ENCODE data around the gene PDZD4.

The PDZD4 gene

GRCh38 chrX:153773741-153774575 is 56.4 kb downstream of the PDZD4 start:
- H3K36me3 ChIP-seq (ENCODE audit: insufficient read depth, low read length) = no peaks in the 10 kb centered on the region
- no peaks in the 10 kb centered on the region for H3K9me3 ChIP-seq (ENCODE audit: control insufficient read depth, insufficient read depth, low read length)
- H3K9ac ChIP-seq (ENCODE audit: low read depth, low read length) = no peak overlapping the region
- H3K4me1 ChIP-seq (ENCODE audit: insufficient read depth, low read length) = no peaks in the 10 kb centered on the region

GRCh38 chrX:153773218-153773611 is 57.1 kb downstream of the PDZD4 start:
- H3K36me3 ChIP-seq (ENCODE audit: insufficient read depth, low read length) = no peaks in the 10 kb centered on the region
- H3K4me1 ChIP-seq (ENCODE audit: insufficient read depth, low read length) = no peaks in the 10 kb centered on the region
- no peaks in the 10 kb centered on the region for H3K9me3 ChIP-seq (ENCODE audit: control insufficient read depth, insufficient read depth, low read length)
- H3K9ac ChIP-seq (ENCODE audit: low read depth, low read length) = no peak overlapping the region

- Histone ChIP-seq H3K4me1 (ENCODE audit: insufficient read depth, low read length) (no peaks in the 10 kb centered on the region), H3K9me3 (ENCODE audit: control insufficient read depth, insufficient read depth, low read length) (no peaks in the 10 kb centered on the region), H3K36me3 (ENCODE audit: insufficient read depth, low read length) (no peaks in the 10 kb centered on the region), H3K9ac (ENCODE audit: low read depth, low read length) (no peak overlapping the region)
Measured at GRCh38 chrX:153772316-153773217, 57.8 kb downstream of the PDZD4 start.

DNA sequence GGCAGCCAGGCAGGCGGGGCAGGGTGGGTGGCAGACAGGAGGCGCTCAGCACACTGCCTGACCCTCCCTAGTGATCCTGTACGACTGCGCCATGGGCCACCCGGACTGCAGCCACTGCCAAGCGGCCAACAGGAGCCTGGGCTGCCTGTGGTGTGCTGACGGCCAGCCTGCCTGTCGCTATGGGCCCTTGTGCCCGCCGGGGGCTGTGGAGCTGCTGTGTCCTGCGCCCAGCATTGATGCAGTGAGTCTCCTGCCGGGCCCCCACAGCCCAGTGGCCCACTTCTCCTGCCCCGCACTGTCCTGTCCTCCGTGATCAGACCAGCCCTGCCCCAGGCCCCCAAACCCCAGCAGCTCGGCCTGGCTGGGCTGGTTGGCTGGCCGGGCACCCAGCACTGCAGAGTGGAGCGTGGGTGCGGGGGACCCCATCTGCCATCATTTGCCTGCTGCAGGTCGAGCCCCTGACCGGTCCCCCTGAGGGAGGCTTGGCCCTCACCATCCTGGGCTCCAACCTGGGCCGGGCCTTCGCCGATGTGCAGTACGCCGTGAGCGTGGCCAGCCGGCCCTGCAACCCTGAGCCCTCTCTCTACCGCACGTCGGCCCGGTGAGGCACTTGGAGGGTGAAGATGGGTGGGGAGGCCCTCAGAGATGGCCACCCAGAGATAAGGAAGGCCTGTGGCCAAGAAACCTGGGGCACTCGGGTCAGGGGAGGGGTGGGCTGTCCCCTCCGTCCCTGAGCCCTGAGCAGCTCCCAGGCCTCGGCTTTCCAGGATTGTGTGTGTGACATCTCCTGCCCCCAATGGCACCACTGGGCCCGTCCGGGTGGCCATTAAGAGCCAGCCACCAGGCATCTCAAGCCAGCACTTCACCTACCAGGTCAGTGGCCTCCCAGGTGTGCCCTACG is 58.7 kb downstream of the PDZD4 start:
- H3K4me1 ChIP-seq (ENCODE audit: insufficient read depth, low read length) = no peaks in the 10 kb centered on the region
- H3K9me3 ChIP-seq (ENCODE audit: control insufficient read depth, insufficient read depth, low read length) = no peaks in the 10 kb centered on the region
- no peaks in the 10 kb centered on the region for H3K36me3 ChIP-seq (ENCODE audit: insufficient read depth, low read length)
- H3K9ac ChIP-seq (ENCODE audit: low read depth, low read length) = no peak overlapping the region

DNA sequence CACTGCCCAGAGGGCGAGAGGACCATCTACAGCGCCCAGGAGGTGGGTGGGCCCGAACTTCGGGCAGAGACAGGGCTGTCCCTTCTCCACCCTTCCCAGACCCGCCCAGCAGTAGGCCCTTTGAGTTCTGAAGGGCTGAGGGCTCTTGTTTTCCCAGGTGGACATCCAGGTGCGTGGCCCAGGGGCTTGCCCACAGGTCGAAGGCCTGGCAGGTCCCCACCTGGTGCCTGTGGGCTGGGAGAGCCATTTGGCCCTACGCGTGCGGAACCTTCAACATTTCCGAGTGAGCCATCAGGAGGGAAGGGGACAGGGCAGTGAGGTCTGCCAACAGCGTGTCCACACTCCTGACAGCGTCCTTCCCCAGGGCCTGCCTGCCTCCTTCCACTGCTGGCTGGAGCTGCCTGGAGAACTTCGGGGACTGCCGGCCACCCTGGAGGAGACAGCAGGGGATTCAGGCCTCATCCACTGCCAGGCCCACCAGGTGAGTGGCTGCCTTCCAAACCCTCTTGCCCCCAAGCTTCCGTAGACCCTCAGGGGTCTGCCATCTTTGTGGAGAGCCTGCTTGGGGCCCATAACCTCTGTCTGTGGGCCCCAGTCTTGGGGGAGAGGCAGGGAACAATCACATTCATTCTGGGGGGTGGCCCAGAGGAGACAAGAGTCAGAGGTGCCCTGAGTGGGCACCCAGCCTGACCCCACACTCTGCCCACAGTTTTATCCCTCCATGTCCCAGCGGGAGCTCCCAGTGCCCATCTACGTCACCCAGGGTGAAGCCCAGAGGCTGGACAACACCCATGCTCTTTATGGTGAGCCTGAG is 59.5 kb downstream of the PDZD4 start:
- Histone ChIP-seq H3K36me3 (ENCODE audit: insufficient read depth, low read length) (no peaks in the 10 kb centered on the region), H3K9me3 (ENCODE audit: control insufficient read depth, insufficient read depth, low read length) (no peaks in the 10 kb centered on the region), H3K9ac (ENCODE audit: low read depth, low read length) (no peak overlapping the region), H3K4me1 (ENCODE audit: insufficient read depth, low read length) (peaks cover 5% of the 10 kb centered on the region; the same call in 1 of the 2 replicates)

DNA sequence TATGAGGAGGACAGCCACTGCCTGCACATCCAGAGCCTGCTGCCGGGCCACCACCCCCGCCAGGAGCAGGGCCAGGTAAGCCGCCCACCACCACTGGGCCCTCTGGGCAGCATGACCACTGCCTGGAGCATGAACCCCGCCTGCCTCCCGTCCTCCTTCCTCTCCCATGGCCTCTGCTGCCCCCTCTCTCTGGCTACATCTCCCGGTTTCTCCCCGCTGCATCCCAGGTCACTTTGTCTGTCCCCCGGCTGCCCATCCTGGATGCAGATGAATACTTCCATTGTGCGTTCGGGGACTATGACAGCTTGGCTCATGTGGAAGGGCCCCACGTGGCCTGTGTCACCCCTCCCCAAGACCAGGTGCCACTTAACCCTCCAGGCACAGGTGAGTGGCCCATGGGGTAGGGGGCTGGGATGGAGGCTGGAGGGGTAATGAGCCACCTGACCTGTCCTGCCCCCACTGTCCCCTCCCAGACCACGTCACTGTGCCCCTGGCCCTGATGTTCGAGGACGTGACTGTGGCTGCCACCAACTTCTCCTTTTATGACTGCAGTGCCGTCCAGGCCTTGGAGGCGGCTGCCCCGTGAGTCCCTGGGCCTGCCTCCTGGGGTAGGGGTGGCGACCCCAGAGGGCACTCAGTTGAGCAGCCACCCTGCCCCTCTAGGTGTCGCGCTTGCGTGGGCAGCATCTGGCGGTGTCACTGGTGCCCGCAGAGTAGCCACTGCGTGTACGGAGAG is 60.3 kb downstream of the PDZD4 start:
- peaks cover 5% of the 10 kb centered on the region; the same call in 1 of the 2 replicates for H3K4me1 ChIP-seq (ENCODE audit: insufficient read depth, low read length)
- H3K36me3 ChIP-seq (ENCODE audit: insufficient read depth, low read length) = no peaks in the 10 kb centered on the region
- no peak overlapping the region for H3K9ac ChIP-seq (ENCODE audit: low read depth, low read length)
- no peaks in the 10 kb centered on the region for H3K9me3 ChIP-seq (ENCODE audit: control insufficient read depth, insufficient read depth, low read length)

DNA sequence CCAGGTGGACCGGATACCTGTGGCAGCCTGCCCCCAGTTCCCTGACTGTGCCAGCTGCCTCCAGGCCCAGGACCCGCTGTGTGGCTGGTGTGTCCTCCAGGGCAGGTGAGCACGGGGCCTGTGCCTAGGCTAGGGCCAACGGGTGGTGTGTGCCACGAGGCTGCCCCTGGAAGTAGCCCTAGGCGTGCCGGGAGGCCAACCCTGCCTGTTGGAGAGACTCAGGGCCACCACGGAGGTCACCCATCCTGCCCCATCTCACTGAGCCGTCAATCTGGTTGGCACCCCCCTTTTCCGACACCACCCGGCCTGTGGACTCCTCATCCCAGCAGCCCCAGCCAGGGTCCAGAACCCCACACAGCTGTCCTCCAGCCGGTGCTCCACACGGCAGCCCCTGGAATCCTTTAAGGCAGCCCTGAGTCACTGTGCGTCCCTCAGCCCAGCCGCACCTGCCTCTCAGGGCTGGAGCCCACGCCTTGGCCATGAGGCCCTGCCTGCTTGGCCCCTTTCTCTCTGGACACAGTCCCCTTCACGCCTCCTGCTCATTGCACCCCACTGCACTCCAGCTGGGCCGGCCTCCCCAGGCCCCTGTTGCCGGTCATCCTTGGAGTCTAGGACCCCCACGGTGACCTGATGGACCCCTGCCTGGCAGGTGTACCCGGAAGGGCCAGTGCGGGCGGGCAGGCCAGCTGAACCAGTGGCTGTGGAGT is 61.0 kb downstream of the PDZD4 start:
- Histone ChIP-seq H3K9ac (ENCODE audit: low read depth, low read length) (no peak overlapping the region), H3K9me3 (ENCODE audit: control insufficient read depth, insufficient read depth, low read length) (no peaks in the 10 kb centered on the region)

GRCh38 chrX:153768311-153769157 is 61.8 kb downstream of the PDZD4 start:
- peaks cover 5% of the 10 kb centered on the region; the same call in 1 of the 2 replicates for H3K4me1 ChIP-seq (ENCODE audit: insufficient read depth, low read length)

More for the DNA sequence above, 61.0 kb downstream of the PDZD4 start:
- Histone ChIP-seq H3K36me3 (ENCODE audit: insufficient read depth, low read length) (no peaks in the 10 kb centered on the region), H3K4me1 (ENCODE audit: insufficient read depth, low read length) (peaks cover 5% of the 10 kb centered on the region; the same call in 1 of the 2 replicates)

GRCh38 chrX:153767674-153768055 is 62.7 kb downstream of the PDZD4 start:
- Histone ChIP-seq H3K9ac (ENCODE audit: low read depth, low read length) (no peak overlapping the region), H3K9me3 (ENCODE audit: control insufficient read depth, insufficient read depth, low read length) (no peaks in the 10 kb centered on the region), H3K36me3 (ENCODE audit: insufficient read depth, low read length) (no peaks in the 10 kb centered on the region), H3K4me1 (ENCODE audit: insufficient read depth, low read length) (peaks cover 5% of the 10 kb centered on the region; the same call in 1 of the 2 replicates)

More at GRCh38 chrX:153768311-153769157, 61.8 kb downstream of the PDZD4 start:
- Histone ChIP-seq H3K9ac (ENCODE audit: low read depth, low read length) (no peak overlapping the region), H3K36me3 (ENCODE audit: insufficient read depth, low read length) (no peaks in the 10 kb centered on the region), H3K9me3 (ENCODE audit: control insufficient read depth, insufficient read depth, low read length) (no peaks in the 10 kb centered on the region)

DNA sequence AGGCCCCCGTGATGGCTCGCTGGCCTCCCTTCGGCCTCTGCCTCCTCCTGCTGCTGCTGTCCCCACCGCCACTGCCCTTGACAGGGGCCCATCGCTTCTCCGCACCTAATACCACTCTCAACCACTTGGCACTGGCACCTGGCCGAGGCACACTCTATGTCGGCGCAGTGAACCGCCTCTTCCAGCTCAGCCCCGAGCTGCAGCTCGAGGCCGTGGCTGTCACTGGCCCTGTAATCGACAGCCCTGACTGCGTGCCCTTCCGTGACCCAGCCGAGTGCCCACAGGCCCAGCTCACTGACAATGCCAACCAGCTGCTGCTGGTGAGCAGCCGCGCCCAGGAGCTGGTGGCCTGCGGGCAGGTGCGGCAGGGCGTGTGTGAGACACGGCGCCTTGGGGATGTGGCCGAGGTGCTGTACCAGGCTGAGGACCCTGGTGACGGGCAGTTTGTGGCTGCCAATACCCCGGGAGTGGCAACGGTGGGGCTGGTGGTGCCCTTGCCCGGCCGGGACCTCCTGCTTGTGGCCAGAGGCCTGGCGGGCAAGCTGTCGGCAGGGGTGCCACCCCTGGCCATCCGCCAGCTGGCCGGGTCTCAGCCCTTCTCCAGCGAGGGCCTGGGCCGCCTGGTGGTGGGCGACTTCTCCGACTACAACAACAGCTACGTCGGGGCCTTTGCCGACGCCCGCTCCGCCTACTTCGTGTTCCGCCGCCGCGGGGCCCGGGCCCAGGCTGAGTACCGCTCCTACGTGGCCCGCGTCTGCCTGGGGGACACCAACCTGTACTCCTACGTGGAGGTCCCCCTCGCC is 63.3 kb downstream of the PDZD4 start:
- H3K36me3 ChIP-seq (ENCODE audit: insufficient read depth, low read length) = no peaks in the 10 kb centered on the region
- no peak overlapping the region for H3K9ac ChIP-seq (ENCODE audit: low read depth, low read length)
- no peaks in the 10 kb centered on the region for H3K9me3 ChIP-seq (ENCODE audit: control insufficient read depth, insufficient read depth, low read length)
- H3K4me1 ChIP-seq (ENCODE audit: insufficient read depth, low read length) = peaks cover 5% of the 10 kb centered on the region; the same call in 1 of the 2 replicates

Data from ES-I3 (cell line).